Stimulated activated CD4-positive, alpha-beta T cell treated with anti-CD3 and anti-CD28 coated beads, Interleukin-4, amount 100 ng/mL, for 24 hours (primary cell): Measurements from ENCODE around the gene TMEM139.

Experiments
- DNase-seq: peaks from one replicate; pipeline ENCODE4 v3.0.0-alpha.2; 2020

TMEM139 gene

GRCh38 chr7:143284591-143285469 is at the start of gene TMEM139:
TMEM139 (plus strand) TSS chr7:143284958; CDS start chr7:143285958, 1,000 bp downstream.
- no peak for DNase-seq

GRCh38 chr7:143235561-143235960 is 49.2 kb upstream of the TMEM139 start:
- no peak for DNase-seq

- DNase-seq: no peak
Observed at GRCh38 chr7:143236408-143236990, 48.3 kb upstream of the TMEM139 start.

- no peak for DNase-seq
Observed at GRCh38 chr7:143237366-143237765, 47.4 kb upstream of the TMEM139 start.

GRCh38 chr7:143238289-143238980 is 46.3 kb upstream of the TMEM139 start:
- no peak for DNase-seq

GRCh38 chr7:143239813-143240212 is 44.9 kb upstream of the TMEM139 start:
- no peak for DNase-seq

GRCh38 chr7:143240291-143241168 is 44.2 kb upstream of the TMEM139 start:
- DNase-seq: peak; percentile 75

GRCh38 chr7:143242306-143242705 is 42.5 kb upstream of the TMEM139 start:
- DNase-seq: no peak

- DNase-seq: no peak
Observed at GRCh38 chr7:143243111-143243510, 41.6 kb upstream of the TMEM139 start.

GRCh38 chr7:143243614-143244013 is 41.1 kb upstream of the TMEM139 start:
- DNase-seq: no peak

- DNase-seq: no peak
Observed at GRCh38 chr7:143244321-143244720, 40.4 kb upstream of the TMEM139 start.

- no peak for DNase-seq
Observed at GRCh38 chr7:143245123-143245522, 39.6 kb upstream of the TMEM139 start.

- no peak for DNase-seq
Observed at GRCh38 chr7:143247372-143247771, 37.4 kb upstream of the TMEM139 start.

GRCh38 chr7:143248761-143249354 is 35.9 kb upstream of the TMEM139 start:
- no peak for DNase-seq

GRCh38 chr7:143250199-143250598 is 34.6 kb upstream of the TMEM139 start:
- DNase-seq: no peak

GRCh38 chr7:143250822-143251221 is 33.9 kb upstream of the TMEM139 start:
- no peak for DNase-seq

GRCh38 chr7:143252006-143252405 is 32.8 kb upstream of the TMEM139 start:
- no peak for DNase-seq

GRCh38 chr7:143255564-143255963 is 29.2 kb upstream of the TMEM139 start:
- DNase-seq: no peak

- no peak for DNase-seq
Observed at GRCh38 chr7:143256325-143256724, 28.4 kb upstream of the TMEM139 start.

- DNase-seq: no peak
Observed at GRCh38 chr7:143256932-143257331, 27.8 kb upstream of the TMEM139 start.

GRCh38 chr7:143257501-143257900 is 27.3 kb upstream of the TMEM139 start:
- DNase-seq: no peak

- no peak for DNase-seq
Observed at GRCh38 chr7:143258831-143259230, 25.9 kb upstream of the TMEM139 start.
